ENCODE measurements around the gene DCN.

- TF ChIP-seq CTCF (IDR thresholded peaks at IDR 0.05) (no peak), POLR2A (IDR thresholded peaks at IDR 0.05) (no peak)
These were observed 19.8 kb upstream of the DCN start for GRCh38 chr12:91202390-91202789.

Data from right lobe of liver (tissue), 4 donors.